Epithelial cell of esophagus (primary cell): Measurements from ENCODE around the gene IQCM.

Experiments
- DNase-seq: peaks from one replicate; pipeline ENCODE4 v3.0.0; 2010; ENCODE audit warnings: low read depth
- H3K4me3 ChIP-seq: 2 replicates; pipeline ENCODE4 v1.5.1; 2011; ENCODE audit warnings: mild to moderate bottlenecking, low read length, control low read depth
- CTCF ChIP-seq: IDR thresholded peaks from 2 replicates; pipeline ENCODE4 v1.5.1; 2011; ENCODE audit warnings: low read depth, mild to moderate bottlenecking, low read length, control low read depth, inconsistent platforms; ENCODE audit not compliant: insufficient read depth; ENCODE audit errors: missing control alignments

The IQCM gene

GRCh38 chr4:149409555-149409962 lies 406.1 kb downstream of the IQCM start:
- TF ChIP-seq CTCF = no peak
- DNase-seq = no peak
- H3K4me3 ChIP-seq = no peak overlapping the region

- H3K4me3 ChIP-seq = no peak overlapping the region
- DNase-seq = peak; percentile 85
- TF ChIP-seq CTCF = no peak
Observed at GRCh38 chr4:149409146-149409545, 406.5 kb downstream of the IQCM start.

- H3K4me3 ChIP-seq = no peak overlapping the region
- no peak for DNase-seq
Observed at GRCh38 chr4:149404143-149404542, 411.5 kb downstream of the IQCM start.

GRCh38 chr4:149403081-149403480 lies 412.6 kb downstream of the IQCM start:
- no peak for TF ChIP-seq CTCF
- no peak for DNase-seq
- no peak overlapping the region for H3K4me3 ChIP-seq

More at GRCh38 chr4:149404143-149404542, 411.5 kb downstream of the IQCM start:
- TF ChIP-seq CTCF = no peak

GRCh38 chr4:149398993-149399392 lies 416.6 kb downstream of the IQCM start:
- no peak overlapping the region for H3K4me3 ChIP-seq
- no peak for TF ChIP-seq CTCF
- no peak for DNase-seq

GRCh38 chr4:149370785-149371420 lies 444.7 kb downstream of the IQCM start:
- peak; percentile 83 for DNase-seq
- no peak overlapping the region for H3K4me3 ChIP-seq
- peak; percentile 52 for TF ChIP-seq CTCF

GRCh38 chr4:149370002-149370401 lies 445.6 kb downstream of the IQCM start:
- DNase-seq = peak; percentile 14
- TF ChIP-seq CTCF = no peak
- no peak overlapping the region for H3K4me3 ChIP-seq
